ENCODE measurements around the gene ZNF93.
"Not testable (repeated sequence)": the region's sequence is repeated elsewhere in the genome, so short reads cannot be mapped to it uniquely, and the experiment has no call there.

The ZNF93 gene

DNA sequence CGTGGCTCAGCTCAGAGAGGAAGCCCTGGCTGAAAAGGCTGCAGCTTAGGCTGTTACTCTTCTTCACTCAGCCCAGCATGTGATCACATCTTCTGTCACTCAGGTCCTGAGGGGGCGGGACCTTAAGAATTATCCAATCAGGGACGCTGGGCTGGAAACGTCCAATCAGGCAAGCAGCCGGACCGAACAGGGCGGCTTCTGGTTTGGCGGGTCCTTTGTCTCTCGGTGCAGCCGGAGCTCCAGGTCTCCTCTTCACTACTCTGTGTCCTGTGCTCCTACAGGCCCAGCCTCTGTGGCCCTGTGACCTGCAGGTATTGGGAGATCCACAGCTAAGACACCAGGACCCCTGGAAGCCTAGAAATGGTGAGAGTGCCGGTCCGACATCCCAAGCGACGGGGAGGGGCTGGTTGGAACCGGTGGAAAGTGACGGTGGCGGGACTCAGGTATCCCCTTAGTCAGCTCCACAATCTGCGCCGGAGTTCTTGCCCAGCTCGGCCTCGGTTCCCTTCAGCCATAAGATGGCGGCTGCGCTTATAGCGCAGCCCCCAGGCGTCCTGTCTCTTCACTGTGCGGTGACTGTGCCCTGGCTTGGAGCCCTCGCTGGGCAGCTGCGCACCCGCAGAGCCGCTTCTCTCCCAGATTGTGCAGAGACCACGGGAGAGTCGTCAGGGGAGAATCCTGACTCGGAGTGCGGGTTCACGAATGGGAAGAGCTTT is at the start of gene ZNF93:
Gene ZNF93, plus strand, starts transcription at position 218 of the 716 bp plus-strand sequence. Its CDS starts 143 bp downstream, at position 361.
- DNase-seq (ENCODE audit: low read depth in 2 of 2) = peak; percentile 74 to 81

DNA sequence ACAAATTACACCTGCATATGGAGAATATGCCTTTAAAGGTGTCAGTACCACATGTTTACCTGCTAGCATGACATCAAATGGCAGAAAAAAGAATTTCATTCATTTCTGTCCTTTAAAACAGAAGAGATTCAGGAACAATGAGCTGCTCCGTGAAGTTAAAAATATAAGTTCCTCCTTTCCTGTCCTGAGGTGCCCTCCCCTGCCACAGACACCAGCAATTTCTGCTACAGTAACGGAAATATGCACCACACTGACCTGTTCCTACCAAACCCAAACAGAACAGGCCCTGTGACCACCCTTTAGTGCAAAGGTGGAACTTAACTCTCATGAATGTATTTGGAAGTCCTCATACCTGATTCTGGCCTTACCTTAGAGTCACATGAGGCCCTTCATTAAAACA is 49.0 kb upstream of the ZNF93 start:
- DNase-seq (ENCODE audit: low read depth in 2 of 2) = not testable (repeated sequence)

DNA sequence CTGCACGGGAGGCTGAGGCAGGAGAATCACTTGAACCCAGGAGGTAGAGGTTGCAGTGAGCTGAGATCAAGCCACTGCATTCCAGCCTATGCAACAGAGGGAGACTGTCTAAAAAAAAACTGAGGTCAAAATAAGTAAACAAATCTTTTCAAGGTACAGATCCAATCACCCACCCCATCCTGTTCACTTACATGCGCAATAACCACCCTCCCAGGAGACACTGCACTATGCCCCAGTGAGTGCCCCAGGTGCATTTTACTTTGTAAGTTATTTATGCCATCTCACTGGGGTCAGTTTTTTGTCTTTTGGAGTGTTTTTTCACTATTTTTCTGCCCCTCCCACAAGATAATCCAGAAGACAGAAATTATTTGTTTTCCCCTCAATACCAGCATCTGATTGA is 42.0 kb upstream of the ZNF93 start:
- no peak for DNase-seq (ENCODE audit: low read depth in 2 of 2)

DNA sequence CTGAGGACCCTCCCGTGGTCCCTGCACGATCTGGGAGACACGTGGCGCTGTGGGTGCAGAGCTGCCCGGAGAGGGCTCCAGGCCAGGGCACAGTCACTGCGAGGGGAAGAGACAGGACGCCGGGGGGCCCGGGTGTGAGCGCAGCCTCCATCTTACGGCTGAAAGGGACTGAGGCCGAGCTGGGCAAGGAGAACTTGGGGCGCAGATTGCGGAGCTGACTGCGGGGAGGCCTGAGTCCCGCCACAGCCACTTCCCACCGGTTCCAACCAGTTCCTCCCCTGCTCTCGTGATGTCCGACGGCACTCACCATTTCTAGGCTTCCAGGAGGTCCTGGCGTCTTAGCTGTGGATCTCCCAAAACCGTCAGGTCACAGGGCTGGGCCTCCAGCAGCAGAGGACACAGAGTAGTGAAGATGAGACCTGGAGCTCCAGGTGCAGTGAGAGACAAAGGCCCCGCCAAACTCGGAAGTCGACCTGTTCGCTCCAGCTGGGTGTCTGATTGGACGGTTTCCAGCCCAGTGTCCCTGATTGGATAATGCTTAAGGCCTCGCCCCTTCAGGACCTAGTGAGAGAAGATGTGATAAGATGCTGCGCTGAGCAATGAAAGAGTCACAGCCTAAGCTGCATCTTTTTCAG is 39.9 kb upstream of the ZNF93 start:
- peak in 1 of 2 donors; percentile 12 for DNase-seq (ENCODE audit: low read depth in 2 of 2)

DNA sequence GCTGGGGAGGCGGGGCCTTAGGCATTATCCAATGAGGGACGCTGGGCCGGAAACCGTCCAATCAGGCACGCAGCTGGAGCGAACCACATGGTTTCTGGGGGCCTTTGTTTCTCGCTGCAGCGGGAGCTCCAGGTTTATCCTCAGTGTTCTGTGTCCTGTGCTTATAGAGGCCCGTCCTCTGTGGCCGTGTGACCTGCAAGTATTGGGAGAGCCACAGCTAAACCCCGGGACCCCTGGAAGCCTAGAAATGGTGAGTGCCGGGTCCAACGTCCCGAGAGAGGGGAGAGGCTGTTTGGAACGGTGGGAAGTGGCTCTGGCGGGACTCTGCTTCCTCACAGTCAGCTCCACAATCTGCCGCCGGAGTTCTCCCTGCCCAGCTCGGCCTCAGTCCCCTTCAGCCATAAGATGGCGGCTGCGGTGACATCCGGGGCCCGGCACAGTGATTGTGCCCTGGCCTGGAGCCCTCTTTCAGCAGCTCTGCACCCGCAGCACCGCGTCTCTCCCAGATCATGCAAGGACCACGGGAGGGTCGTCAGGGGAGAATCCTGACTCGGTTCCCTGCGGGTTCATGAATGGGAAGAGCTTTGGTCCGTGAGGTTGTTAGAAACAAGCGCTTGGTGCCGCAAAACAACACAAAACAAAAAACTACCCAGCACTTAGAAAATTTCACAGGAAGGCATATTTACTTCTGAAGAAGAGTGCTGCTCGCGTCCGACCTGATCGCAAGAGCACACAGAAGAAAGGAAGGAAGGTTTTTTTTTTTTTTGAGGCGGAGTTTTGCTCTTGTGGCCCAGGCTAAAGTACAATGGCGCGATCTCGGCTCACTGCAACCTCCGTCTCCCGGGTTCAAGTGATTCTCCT is 34.8 kb upstream of the ZNF93 start, which contains the start of gene ZNF253:
Gene ZNF253, plus strand, starts transcription at position 133 of the 861 bp plus-strand sequence. Its CDS starts 115 bp downstream, at position 248.
- peak; percentile 92 to 95 for DNase-seq (ENCODE audit: low read depth in 2 of 2)

DNA sequence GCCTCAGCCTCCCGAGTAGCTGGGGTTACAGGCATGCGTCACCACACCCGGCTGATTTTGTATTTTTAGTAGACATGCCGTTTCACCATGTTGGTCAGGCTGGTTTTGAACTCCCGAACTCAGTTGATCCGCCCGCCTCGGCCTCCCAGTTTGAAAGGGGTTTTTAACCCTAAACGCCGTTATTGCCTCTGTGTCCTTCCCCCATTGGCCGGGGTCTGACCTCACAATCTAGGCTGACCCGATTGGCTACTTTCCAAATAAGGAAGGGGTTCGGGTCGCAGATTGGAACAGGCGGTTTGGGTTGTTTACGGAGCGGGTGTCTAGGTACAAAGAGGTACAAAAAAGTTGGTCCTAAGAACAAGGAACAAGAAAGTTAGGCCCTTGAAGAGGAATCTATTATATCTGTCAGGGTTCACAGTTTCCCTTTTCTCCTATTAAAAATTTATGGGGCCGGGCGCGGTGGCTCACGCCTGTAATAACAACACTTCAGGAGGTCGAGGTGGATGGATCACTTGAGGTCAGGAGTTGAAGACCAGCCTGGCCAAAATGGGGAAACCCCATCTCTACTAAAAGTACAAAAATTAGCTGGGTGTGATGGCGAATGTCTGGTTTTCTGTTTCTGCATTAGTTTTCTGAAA is 34.0 kb upstream of the ZNF93 start:
- DNase-seq (ENCODE audit: low read depth in 2 of 2) = peak in 1 of 2 donors; percentile 27

DNA sequence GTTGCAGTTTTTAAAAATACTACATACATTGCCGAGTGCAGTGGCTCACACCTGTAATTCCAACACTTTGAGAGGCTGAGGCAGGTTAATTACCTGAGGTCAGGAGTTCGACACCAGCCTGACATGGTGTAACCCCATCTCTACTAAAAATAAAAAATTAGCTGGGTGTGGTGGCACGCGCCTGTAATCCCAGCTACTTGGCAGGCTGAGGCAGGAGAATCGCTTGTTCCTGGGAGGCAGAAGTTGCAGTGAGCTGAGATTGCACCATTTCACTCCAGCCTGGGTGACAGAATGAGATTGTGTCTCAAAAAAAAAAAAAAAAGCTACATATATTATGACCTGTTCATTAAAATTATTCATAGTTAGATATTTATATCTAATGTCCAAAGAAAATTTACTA is 30.7 kb upstream of the ZNF93 start:
- DNase-seq (ENCODE audit: low read depth in 2 of 2) = not testable (repeated sequence)

DNA sequence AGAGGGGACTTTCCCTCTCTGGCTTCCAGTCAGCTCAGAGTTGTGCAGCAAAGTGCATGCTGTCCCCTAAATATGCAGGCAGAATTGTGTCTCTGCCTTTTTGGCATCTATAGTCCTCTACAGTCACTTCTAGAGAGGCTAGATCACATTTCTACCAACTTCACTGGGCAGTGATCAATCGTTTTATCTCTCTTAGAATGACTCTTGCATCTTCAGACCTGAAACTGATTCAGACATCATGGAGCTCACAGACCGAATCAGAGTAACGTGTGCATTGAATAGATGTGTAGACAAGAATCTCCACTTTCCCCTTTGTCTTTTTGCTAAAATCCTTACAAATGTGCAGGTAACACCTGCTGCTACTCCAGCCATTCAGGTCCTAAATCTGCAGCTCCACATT is 28.8 kb upstream of the ZNF93 start:
- DNase-seq (ENCODE audit: low read depth in 2 of 2) = no peak

DNA sequence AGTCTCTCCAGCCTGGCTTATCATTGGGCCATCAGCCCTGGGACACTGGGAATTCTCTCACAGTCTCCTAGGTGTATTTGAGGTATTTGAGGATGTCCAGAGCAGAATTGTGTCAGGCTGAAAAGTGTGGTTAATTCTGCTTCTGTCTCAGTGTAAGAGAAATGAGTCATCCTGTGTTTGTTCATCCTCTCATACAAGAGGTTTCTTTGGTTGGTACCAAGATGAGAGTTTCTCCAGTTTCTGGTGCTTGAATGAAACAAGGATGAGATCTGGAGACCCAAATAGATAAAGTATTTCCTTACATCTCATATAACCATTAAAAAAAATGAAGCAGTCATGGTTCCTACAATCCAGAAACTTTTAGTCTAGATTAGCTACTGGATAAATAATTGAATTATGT is 27.4 kb upstream of the ZNF93 start:
- no peak for DNase-seq (ENCODE audit: low read depth in 2 of 2)

DNA sequence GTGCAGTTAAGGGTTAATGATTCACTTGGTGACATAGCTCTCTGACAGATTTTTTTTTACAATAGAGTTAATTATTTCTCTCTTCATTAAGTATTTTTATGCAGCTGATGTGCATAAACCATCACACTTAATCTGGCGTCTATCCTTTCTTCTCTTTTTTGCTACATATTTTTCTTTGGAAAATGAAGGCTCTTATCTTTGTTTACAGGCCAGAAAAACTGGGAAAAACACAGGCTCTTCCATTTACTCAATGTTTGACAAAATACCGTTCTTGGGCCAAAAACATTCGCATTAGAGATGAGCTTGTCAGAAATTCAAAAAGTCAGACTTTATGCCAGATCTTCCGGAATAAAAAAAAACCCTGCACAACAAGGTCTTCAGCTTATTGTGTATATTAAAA is 23.0 kb upstream of the ZNF93 start:
- no peak for DNase-seq (ENCODE audit: low read depth in 2 of 2)

DNA sequence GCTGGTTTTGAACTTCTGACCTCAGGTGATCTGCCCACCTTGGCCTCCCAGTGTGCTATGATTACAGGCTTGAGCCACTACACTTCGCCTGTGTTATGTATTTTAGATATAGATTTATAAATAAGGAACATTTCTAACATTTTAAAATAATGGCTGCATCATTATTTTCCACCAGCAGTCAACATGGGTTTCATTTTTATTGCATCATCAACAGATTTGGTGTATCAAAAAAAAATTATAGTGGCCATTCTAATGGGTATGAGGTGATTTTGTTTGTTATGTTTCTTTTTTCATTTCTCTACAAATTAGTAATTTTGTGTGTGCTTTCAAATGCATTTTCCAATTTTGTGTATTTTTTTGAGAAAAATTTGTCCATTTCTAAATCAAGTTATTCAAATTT is 16.2 kb upstream of the ZNF93 start:
- DNase-seq (ENCODE audit: low read depth in 2 of 2) = no peak

DNA sequence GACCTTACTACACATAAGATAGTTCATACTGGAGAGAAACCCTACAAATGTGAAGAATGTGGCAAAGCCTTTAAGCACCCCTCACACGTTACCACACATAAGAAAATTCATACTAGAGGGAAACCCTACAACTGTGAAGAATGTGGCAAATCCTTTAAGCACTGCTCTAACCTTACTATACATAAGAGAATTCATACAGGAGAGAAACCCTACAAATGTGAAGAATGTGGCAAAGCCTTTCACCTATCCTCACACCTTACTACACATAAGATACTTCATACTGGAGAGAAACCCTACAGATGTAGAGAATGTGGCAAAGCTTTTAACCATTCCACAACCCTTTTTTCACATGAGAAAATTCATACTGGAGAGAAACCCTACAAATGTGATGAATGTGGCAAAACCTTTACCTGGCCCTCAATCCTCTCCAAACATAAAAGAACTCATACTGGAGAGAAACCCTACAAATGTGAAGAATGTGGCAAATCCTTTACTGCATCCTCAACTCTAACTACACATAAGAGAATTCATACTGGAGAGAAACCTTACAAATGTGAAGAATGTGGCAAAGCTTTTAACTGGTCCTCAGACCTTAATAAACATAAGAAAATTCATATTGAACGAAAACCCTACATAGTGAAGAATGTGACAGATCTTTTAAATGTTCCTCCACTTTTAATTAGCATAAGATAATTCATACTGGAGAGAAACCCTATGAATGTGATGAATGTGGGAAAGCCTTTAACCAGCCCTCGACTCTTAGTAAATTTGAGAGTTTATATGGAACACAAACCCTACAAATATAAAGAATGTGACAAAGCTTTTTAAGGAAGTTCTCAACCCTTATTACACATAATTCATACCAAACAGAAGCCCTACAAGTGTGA is 8.4 kb upstream of the ZNF93 start:
- not testable (repeated sequence) for DNase-seq (ENCODE audit: low read depth in 2 of 2)

DNA sequence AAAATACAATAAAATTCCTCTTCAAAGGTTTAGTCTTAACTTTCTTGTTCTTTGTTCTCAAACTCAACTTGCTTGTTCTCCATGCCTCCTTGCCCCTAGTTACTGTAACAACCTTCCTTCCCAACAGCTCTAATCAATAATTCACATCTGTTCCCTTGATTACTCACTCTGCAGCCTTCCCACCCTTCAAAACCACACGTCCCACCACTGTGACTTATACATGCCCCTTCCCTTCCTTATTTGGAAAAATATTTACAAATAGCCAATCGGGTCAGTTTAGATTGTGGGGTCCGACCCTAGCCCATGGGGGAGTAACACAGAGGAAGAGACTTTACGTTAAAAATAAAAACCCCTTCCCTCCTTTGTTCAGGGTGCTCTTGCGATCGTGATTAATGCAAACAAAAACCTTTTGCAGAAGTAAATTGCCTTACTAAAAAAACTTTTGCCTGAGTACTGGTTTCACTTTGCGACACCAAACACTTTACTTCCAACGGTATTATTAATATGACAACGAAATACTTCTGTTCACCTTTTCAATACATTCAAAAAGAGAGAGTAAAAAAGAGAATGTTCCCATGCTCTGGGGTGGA is 512 bp upstream of the ZNF93 start:
- no peak for DNase-seq (ENCODE audit: low read depth in 2 of 2)

DNA sequence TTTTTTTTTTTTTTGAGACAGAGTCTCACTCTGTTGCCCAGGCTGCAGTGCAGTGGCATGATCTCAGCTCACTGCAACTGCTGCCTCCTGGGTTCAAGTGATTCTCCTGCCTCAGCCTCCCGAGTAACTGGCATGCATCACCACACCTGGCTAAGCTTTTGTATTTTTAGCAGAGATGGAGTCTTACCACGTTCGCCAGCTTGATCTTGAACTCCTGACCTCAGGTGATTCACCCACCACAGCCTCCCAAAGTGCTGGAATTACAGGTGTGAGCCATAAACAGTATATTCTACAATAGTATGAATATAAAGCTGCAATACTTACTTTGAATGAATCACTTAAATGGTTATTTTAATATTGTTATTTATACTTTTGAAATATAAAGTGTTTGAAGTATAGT is 6.8 kb downstream of the ZNF93 start:
- not testable (repeated sequence) for DNase-seq (ENCODE audit: low read depth in 2 of 2)

DNA sequence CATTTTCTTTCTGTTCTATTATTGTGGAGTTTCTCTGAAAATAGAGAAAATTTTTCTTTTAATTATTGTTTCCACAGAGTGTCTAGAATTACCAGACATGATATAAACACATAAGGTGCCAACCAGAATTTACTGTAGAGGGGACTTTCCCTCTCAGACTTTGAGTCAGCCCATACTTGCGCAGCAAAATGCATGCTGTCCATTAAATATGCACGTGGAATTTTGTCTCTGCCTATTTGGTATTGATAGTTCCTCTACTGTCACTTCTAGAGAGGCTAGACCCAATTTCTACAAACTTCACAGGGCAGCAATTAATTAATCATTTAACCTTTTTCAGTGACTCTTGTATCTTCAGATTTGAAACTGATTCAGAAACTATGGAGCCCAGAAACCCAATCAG is 8.9 kb downstream of the ZNF93 start:
- DNase-seq (ENCODE audit: low read depth in 2 of 2) = no peak

DNA sequence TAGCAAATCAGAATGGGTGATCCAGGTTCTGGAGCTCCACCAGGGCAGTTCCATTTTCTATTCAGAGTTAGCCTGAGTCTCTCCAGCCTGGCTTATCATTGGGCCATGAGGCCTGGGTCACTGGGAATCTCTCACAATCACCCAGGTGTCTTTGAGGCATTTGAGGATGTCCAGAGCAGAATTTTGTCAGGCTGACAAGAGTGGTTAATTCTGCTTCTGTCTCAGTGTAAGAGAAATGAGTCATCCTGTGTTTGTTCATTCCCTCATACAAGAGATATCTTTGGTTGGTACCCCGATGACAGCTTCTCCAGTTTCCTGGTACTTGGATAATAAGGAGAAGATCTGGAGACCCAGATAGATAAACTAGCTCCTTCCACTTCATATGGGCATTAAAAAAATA is 10.4 kb downstream of the ZNF93 start:
- no peak for DNase-seq (ENCODE audit: low read depth in 2 of 2)

DNA sequence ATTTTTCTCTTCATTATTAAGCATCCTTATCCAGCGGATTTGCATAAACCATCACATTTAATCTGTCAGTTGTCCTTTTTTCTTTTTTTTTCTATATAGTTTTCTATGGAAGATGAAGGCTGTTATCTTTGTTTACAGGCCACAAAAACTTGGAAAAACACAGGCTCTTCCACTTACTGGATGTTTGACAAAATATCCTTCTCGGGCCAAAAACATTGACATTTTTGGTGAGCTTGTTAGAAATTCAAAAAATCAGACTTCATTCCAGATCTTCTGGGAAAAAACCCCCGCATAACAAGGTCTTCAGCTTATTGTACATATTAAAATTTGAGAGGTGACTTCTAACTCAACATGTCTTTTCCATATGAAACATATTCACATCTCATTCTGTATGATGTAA is 13.8 kb downstream of the ZNF93 start:
- DNase-seq (ENCODE audit: low read depth in 2 of 2) = no peak

DNA sequence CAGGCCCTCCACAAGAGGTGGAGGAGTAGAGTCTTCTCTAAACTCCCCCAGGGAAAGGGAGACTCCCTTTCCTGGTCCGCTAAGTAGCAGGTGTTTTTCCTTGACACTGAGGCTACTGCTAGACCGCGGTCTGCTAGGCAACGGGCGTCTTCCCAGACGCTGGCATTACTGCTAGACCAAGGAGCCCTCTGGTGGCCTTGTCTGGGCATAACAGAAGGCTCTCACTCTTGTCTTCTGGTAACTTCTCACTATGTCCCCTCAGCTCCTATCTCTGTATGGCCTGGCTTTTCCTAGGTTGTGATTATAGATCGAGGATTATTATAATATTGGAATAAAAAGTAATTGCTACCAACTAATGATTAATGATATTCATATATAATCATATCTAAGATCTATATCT is 29.7 kb downstream of the ZNF93 start:
- DNase-seq (ENCODE audit: low read depth in 2 of 2) = peak; percentile 3 to 17

DNA sequence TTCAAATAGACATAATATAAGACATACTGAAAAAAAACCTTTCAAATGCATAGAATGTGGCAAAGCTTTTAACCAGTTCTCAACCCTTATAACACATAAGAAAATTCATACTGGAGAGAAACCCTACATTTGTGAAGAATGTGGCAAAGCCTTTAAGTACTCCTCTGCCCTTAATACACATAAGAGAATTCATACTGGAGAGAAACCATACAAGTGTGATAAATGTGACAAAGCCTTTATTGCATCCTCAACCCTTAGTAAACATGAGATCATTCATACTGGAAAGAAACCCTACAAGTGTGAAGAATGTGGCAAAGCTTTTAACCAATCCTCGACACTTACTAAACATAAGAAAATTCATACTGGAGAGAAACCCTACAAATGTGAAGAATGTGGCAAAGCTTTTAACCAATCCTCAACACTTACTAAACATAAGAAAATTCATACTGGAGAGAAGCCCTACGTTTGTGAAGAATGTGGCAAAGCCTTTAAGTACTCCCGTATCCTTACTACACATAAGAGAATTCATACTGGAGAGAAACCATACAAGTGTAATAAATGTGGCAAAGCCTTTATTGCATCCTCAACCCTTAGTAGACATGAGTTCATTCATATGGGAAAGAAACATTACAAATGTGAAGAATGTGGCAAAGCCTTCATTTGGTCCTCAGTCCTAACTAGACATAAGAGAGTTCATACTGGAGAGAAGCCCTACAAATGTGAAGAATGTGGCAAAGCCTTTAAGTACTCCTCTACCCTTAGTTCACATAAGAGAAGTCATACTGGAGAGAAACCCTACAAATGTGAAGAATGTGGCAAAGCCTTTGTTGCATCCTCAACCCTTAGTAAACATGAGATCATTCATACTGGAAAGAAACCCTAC is 32.9 kb downstream of the ZNF93 start:
- not testable (repeated sequence) for DNase-seq (ENCODE audit: low read depth in 2 of 2)

DNA sequence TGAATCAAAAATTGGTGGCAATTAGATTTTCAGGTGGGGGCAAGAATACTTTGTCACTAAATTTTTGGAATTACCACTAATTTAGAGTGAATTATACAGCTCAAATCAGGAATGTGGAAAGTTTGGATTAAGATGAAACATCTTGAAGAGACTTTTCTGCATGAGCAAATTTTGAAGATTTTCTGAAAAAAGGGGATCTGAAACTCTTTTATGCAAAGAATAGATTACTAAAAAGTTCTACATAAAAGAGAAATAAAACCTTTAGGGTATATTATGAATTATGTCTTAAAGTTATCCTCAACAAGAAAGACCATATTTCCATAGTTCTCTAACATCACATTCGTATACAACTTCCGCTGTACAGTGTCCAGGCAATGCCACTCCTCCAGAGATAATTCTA is 36.7 kb downstream of the ZNF93 start:
- no peak for DNase-seq (ENCODE audit: low read depth in 2 of 2)

Data from stimulated activated CD8-positive, alpha-beta memory T cell treated with anti-CD3 and anti-CD28 coated beads, Interleukin-2, amount 100 ng/mL, for 48 hours (primary cell).